Measurements from ENCODE around the gene JAG2. TPM values are rescaled to one million over a fixed set of nuclear protein-coding genes. Genes with fewer than 3 reads are reported as not detected.

JAG2 gene
- total RNA-seq, 3 donors from 2014 or later, result 4.2 to 15.4 (median 13.1) TPM

GRCh38 chr14:105145381-105146180, 23.0 kb downstream of the JAG2 start:
- no peaks in the 10 kb centered on the region for H3K27me3 ChIP-seq
- H3K9me3 ChIP-seq, result peaks cover 1 to 4% of the 10 kb centered on the region in 2 donors
- no peaks in the 10 kb centered on the region for H3K4me1 ChIP-seq
- no peak for TF ChIP-seq POLR2AphosphoS5 (IDR thresholded peaks at IDR 0.05)
- TF ChIP-seq, protein P1, sequence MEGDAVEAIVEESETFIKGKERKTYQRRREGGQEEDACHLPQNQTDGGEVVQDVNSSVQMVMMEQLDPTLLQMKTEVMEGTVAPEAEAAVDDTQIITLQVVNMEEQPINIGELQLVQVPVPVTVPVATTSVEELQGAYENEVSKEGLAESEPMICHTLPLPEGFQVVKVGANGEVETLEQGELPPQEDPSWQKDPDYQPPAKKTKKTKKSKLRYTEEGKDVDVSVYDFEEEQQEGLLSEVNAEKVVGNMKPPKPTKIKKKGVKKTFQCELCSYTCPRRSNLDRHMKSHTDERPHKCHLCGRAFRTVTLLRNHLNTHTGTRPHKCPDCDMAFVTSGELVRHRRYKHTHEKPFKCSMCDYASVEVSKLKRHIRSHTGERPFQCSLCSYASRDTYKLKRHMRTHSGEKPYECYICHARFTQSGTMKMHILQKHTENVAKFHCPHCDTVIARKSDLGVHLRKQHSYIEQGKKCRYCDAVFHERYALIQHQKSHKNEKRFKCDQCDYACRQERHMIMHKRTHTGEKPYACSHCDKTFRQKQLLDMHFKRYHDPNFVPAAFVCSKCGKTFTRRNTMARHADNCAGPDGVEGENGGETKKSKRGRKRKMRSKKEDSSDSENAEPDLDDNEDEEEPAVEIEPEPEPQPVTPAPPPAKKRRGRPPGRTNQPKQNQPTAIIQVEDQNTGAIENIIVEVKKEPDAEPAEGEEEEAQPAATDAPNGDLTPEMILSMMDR (IDR thresholded peaks at IDR 0.05), result no peak
- no peak for TF ChIP-seq POLR2A (IDR thresholded peaks at IDR 0.05)
- no peak overlapping the region for H3K27ac ChIP-seq
- H3K4me3 ChIP-seq, result no peak overlapping the region
- intact Hi-C loops (cut with DNase I; ENCODE audit: low total_unique reads), result no loop called here
- no peaks in the 10 kb centered on the region for H3K36me3 ChIP-seq
- no peak for DNase-seq (ENCODE audit: low spot score in 2 of 2)

DNA sequence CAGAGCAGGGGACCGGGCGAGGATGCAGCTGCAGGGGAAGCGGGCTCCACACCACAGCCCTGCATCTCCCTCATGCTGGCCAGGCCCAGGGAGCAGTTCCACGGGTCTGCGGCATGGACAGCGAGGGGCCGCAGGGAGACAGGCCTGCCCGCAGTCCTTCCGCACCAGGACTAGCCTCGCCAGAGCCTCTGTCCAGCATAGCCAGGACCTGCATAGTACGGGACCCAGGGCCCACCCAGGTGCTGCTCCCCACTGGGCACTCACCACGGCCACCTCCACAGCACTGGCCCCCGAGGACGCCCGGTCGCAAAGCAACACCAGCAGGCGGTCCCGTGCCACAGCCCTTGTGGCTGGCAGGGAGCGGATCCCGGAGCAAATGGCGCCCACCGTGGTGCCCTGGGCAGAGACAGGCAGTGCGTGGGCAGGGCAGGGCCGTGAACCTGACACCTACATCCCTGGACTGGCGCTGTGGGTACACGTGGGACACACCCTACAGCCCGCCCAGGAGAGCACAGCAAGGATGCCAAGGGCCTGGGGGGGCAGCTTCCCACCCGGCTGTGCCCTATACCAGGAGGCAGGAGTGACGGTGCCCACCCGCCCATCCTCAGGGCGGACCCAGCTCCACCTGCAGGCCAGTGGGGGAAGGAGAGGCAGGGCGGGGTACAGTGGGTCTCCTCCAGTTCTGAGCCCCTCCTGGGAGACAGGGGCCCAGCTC, 23.8 kb downstream of the JAG2 start:
- Histone ChIP-seq H3K4me1 (no peaks in the 10 kb centered on the region), H3K9me3 (peaks cover 9 to 10% of the 10 kb centered on the region in 2 donors), H3K27me3 (no peaks in the 10 kb centered on the region), H3K36me3 (no peaks in the 10 kb centered on the region), H3K27ac (no peak overlapping the region), H3K4me3 (no peak overlapping the region)
- TF ChIP-seq POLR2A (IDR thresholded peaks at IDR 0.05) (no peak), POLR2AphosphoS5 (IDR thresholded peaks at IDR 0.05) (no peak)
- TF ChIP-seq, protein P1 (IDR thresholded peaks at IDR 0.05), result no peak
- intact Hi-C loops (cut with DNase I; ENCODE audit: low total_unique reads), result no loop called here
- DNase-seq (ENCODE audit: low spot score in 2 of 2), result no peak

- TF ChIP-seq, protein P1 (IDR thresholded peaks at IDR 0.05), result no peak
- no peak for TF ChIP-seq POLR2AphosphoS5 (IDR thresholded peaks at IDR 0.05)
- TF ChIP-seq POLR2A (IDR thresholded peaks at IDR 0.05), result no peak
- DNase-seq (ENCODE audit: low spot score in 2 of 2), result no peak
- Histone ChIP-seq H3K4me1 (no peaks in the 10 kb centered on the region), H3K27ac (no peak overlapping the region), H3K4me3 (no peak overlapping the region), H3K27me3 (no peaks in the 10 kb centered on the region), H3K9me3 (peaks cover 14 to 17% of the 10 kb centered on the region in 2 donors), H3K36me3 (no peaks in the 10 kb centered on the region)
- intact Hi-C loops (cut with DNase I; ENCODE audit: low total_unique reads), result no loop called here
These were observed 24.4 kb downstream of the JAG2 start for GRCh38 chr14:105144026-105144665.

- Histone ChIP-seq H3K36me3 (no peaks in the 10 kb centered on the region), H3K9me3 (peaks cover 14 to 21% of the 10 kb centered on the region in 2 donors), H3K27me3 (no peaks in the 10 kb centered on the region), H3K4me3 (no peak overlapping the region), H3K4me1 (no peaks in the 10 kb centered on the region), H3K27ac (no peak overlapping the region)
- DNase-seq (ENCODE audit: low spot score in 2 of 2), result no peak
- intact Hi-C loops (cut with DNase I; ENCODE audit: low total_unique reads), result no loop called here
- TF ChIP-seq, protein P1 (IDR thresholded peaks at IDR 0.05), result no peak
- TF ChIP-seq POLR2AphosphoS5 (IDR thresholded peaks at IDR 0.05), result no peak
- TF ChIP-seq POLR2A (IDR thresholded peaks at IDR 0.05), result no peak
These were observed 25.0 kb downstream of the JAG2 start for GRCh38 chr14:105143451-105144025.

Measured in breast epithelium (tissue), 4 donors.